Left colon (tissue), 2 donors: Measurements from ENCODE around the gene RPS27. TPM values are rescaled to one million over a fixed set of nuclear protein-coding genes. Genes with fewer than 3 reads are reported as not detected.

Experiments used
- ATAC-seq: fragments of 200-7000 bp; cut with Tn5 transposase; one replicate; pipeline ENCODE4 v1.9.1; 2020; ENCODE audit warnings: mild to moderate bottlenecking, moderate library complexity
- DNase-seq, 2 donors: peaks; one replicate each; pipeline ENCODE4 v3.0.0-alpha.2; 2020
- intact Hi-C, 2 donors: fragments of 100-400 bp; cut with DNase I in 1 of 2; cut with micrococcal nuclease in 1 of 2; formaldehyde crosslinking; loops; one replicate each; pipeline versions ENCODE4 v1.11.2 to v1.14.0; 2022; cut with DNase I, micrococcal nuclease
- long read RNA-seq: library from polyadenylated mRNA; unstranded; transcript quantifications from one replicate; pipeline ENCODE4 v2.0.0, GENCODE V29; 2021
- total RNA-seq, 2 donors: library from RNA; stranded (reverse); fragmentation: NEBNext Ultra II Directional; extraction: Animal tissue kit (Norgen Biotek cat#: 25700); gene quantifications; one replicate each; pipeline ENCODE4 v1.2.1, GENCODE V29; 2021
- donor health status: DM: no; HTN: no; CAD: no.
- donor health status: DM: yes; HTN: yes; CAD: no.

RPS27 gene
- 1,000 to 10,000 TPM; 1,062 to 1,224 TPM for total RNA-seq
- long read RNA-seq, transcript RPS27-204 (4 exons, 573 nt) = major isoform, 6 of 11 reads
- long read RNA-seq, partial matches to known transcripts = 0 of 11 reads
- long read RNA-seq, other reads (novel, unspliced or antisense) = 1 of 11 reads

- DNase-seq (peak; percentile 87 to 96), ATAC-seq (peak; percentile 72)
- intact Hi-C loops = no loop called here
Observed at GRCh38 chr1:153990468-153991150, at the start of gene RPS27. Gene RPS27 (plus strand): TSS chr1:153990762. CDS start chr1:153990797, 35 bp downstream.

- intact Hi-C loops = loop anchor here in 1 of 2 donors (10.0 kb wide), 1 partner anchor 117 kb away; no protein-coding TSS in a partner anchor
- DNase-seq = no peak
- ATAC-seq = no peak
Observed at GRCh38 chr1:153941826-153942725, 48.5 kb upstream of the RPS27 start.

GRCh38 chr1:153942766-153943549 is 47.6 kb upstream of the RPS27 start:
- no peak for DNase-seq

DNA sequence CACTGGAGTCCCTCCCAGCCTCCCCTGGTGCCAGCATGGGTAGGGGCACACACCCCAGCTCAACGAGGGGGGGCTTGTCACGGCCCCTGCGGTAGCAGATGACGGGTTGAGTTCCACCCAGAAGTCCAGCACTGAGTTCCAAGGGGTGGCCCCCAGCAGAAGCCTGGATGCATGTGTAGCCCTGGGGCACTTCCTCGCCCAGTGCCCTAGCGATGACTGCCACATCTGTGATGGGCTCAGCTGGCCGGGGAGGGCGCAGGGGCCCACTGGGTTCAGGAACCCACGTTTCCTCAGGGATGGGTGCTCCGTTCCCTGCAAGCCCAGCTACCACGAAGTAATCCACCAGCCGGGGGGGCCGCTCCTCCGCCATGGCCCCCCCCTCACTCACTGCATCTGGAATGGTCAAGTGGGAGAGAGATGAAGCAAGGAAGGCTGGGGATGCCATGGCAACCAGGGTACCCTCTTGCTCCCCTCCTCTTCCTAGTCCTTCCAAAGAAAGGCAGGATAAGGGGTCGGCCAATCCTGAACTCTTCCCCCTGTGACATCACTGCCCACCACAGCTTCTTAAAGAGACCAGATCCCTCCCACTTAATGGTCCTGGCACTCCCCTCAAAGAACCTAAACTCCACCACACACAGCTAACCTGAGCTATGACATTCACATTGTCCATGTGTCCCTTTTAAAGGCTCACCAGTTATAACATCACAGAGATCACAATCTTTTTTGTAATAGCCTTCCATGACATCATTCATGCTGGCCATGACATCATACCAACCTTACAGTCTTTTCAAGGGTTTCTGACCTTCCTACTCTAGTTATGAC is 46.3 kb upstream of the RPS27 start:
- no peak for DNase-seq
- ATAC-seq = no peak
- intact Hi-C loops = loop anchor here in 1 of 2 donors (10.0 kb wide), 1 partner anchor 119 kb away; no protein-coding TSS in a partner anchor

More at GRCh38 chr1:153942766-153943549, 47.6 kb upstream of the RPS27 start:
- ATAC-seq = no peak
- intact Hi-C loops = loop anchor here in 1 of 2 donors (10.0 kb wide), 1 partner anchor 118 kb away; no protein-coding TSS in a partner anchor

DNA sequence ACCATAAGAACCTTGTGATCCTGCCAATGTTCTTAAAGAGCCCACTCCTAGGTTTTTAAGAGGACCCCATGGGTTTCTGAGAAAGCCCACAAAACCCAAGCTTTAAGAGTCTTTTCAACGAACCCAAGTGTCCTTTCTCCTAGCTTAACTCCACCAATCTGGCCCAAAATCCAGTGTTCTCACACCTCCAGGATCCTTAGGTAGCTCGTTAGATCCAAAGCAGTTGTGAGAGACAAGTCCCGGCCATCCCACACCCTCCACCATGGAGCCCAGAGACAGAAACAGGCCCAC is 45.8 kb upstream of the RPS27 start:
- no peak for ATAC-seq
- DNase-seq = no peak
- intact Hi-C loops = loop anchor here in 1 of 2 donors (10.0 kb wide), 1 partner anchor 120 kb away; no protein-coding TSS in a partner anchor

DNA sequence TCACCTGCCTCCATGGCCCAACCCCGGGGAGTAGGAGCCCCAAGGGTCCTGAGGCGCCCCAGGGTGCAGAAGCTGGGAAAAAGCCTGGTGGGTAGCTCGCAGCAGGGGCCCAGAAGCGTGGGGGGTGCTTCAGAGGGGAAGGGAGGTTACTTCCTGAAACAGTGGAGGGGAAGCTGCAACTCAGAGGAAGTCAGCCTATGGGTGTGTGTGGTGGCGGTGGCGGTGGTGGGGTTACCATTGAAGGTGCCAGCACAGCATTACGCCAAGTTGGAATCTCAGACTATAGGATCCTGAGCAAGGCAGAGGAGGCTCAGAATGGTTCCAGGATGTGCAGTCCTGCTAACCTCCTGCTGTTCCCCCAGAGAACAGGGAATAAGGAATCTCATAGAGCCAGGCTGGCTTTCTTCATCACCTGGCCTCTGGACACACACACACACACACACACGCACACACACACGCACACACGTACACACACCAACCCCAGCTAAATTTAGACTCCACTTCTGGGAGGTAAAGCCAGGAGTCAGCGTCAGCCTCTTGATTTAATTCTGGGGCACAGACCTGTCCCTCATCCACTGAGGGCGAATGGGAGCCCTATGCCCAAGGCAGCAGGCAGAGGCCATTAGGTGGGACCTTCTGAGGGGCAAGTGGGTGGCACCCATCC is 45.3 kb upstream of the RPS27 start:
- ATAC-seq (peak; percentile 25), DNase-seq (peak; percentile 66 to 71)
- intact Hi-C loops = loop anchor here in 1 of 2 donors (10.0 kb wide), 1 partner anchor 120 kb away; no protein-coding TSS in a partner anchor

DNA sequence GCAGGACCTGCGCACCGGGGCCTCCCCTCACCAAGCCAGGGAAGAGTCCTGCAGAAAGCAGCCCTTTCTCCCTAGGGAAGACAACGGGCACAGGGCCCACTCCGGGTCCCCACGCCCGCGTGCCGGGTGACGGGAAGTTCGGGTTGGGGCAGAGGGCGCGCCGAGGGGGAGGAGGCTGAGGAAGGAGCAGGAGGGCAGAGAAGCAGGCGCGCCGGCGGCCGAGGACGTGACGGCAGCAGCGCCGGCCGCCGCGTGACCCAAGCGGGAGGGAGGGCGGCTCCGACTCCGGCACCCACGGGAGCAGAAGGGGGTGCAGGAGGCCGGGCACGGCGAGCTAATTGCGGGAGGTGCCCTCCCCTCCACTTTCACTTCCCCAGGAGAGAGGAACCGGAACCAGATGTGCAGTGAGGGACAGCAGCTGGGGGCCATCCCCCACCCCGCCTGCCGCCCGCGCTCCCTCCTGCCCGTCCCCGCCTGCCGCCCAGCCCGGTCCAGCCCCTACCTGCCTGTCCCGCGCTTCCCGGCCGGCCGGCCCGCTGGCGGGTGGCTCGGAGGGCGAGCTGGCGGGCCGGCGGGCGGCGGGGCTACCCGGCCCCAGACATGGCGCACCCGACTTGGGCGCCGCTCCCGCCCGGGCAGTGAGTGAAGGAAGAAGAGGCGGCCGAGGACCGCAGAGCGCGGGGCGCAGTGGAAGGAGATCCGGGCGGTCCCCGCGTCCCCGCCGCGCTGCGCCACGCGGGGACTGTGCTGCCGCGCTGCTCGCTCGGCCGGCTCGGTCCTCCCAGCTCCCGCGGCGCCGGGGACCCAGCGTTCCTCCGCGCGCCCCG is 44.6 kb upstream of the RPS27 start:
- intact Hi-C loops = loop anchor here in 1 of 2 donors (10.0 kb wide), 1 partner anchor 121 kb away; no protein-coding TSS in a partner anchor

DNA sequence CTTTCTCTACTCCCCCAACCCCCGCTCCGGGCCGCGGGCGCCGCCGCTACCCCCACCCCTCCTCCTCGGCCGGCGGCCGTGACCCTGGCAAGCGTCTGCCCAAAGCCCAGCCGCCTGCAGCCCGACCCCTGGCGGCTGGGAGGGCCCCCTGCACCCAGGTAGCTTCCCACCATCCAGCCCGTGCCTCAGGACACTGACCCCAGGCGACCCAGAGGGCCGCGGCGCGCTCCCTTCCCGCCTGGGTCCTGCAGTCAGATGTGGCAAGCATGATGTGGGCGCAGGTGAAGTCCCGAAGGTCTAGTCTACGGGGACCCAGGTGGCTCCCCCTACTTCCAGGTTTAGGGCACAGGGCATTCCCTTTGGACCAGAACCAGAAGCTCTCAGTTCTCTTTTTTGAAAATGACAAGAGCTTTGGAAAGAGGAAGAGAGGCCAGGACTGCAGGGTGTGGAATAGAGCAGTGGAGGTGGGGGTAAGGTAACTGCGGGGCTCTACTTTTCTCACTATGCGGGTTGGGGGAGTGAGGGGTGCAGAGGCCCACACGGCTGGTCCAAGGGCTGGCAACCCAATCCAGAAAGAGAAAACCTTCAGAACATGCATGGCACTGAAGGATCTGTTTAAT is 43.8 kb upstream of the RPS27 start, which contains the start of gene DENND4B:
Gene DENND4B (minus strand): TSS at position 97 of the 620 bp plus-strand sequence. CDS start 2,344 bp downstream, outside the sequence.
- intact Hi-C loops = loop anchor here in 1 of 2 donors (10.0 kb wide), 1 partner anchor 122 kb away; no protein-coding TSS in a partner anchor
- ATAC-seq (peak; percentile 81), DNase-seq (peak; percentile 81 to 86)

More for the DNA sequence above, 44.6 kb upstream of the RPS27 start:
- ATAC-seq (peak; percentile 85), DNase-seq (peak; percentile 91)

DNA sequence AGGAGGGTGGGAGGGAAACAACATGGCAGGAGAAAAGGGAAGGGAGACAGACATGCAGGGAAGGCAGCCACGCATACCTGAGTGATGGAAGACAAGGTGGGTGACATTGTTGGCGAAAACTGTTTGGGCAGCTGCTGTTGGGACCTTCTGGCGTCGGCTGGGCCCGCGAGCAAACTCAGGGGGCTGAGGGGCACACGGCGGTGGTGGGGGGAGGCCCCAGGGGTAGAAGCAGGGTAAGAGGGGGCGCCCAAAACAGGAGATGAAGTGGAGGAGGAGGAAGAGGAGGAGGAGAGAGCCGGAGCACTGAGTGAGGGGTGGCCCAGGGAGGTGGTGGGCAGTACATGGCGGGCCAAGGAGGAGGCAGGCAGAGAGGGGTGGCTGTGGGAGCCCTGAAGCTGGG is 39.4 kb upstream of the RPS27 start:
- no peak for ATAC-seq
- intact Hi-C loops = no loop called here
- DNase-seq = no peak

GRCh38 chr1:153951801-153952200 is 38.8 kb upstream of the RPS27 start:
- intact Hi-C loops = no loop called here

DNA sequence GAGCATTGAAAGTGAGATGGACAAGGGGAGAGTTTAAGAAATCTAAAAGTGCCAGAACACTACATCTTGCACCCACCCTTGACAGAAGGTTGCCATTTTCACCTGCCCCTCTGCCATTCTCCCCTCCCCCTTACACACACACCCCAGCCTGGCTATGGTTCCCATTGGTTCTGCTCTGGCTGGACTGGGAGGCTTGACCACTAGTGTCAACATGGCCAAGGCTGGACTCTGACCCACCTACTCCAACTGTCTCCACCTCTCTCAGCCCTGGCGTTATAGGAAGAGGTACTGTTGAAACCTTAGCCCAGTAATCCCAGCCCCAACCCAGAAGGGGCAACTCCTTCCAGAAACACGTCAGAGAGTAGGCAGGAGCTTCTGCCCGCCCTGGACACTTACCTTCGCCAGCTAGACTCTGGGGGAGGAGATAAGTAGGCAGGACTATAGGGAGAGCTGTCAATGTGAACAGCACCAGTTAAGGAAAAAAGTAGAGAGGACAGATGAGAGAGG is 36.6 kb upstream of the RPS27 start:
- no peak for DNase-seq
- no peak for ATAC-seq
- intact Hi-C loops = no loop called here

More at GRCh38 chr1:153951801-153952200, 38.8 kb upstream of the RPS27 start:
- no peak for DNase-seq
- no peak for ATAC-seq

GRCh38 chr1:153954826-153955225 is 35.7 kb upstream of the RPS27 start:
- ATAC-seq (no peak), DNase-seq (no peak)
- intact Hi-C loops = no loop called here

DNA sequence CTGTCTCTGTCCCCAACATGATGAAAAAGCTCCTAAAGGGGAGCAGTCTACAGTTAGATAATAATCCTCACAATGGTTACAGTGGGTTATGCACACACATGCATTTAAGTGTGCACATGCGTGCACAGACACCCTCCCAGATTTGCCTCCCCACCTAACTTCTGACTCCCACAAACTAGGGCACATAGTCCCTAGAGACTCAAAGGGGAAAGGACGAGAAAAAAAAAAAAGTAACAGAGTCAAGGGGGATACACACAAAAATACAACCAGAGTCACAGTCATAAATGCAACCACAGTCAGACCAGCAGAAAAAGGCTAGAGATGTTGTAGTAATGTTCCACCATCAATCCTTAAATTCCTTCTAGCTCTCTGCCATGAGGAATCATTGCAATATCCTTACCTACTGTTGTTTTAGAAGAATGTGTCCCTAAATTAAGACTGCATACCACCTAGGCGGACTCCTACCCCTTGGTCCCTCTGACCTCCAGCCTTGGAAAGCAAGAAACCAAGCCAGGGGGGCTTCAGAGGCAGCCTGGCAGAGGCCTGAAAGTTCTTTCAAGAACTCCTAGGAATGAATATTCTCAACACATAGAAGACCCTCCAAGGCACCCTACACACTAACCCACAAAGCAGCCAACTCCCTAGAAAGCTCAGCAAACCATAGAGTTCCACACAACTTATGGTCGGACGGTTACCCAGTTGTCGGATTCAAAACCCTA is 33.4 kb upstream of the RPS27 start:
- DNase-seq (no peak), ATAC-seq (no peak)
- intact Hi-C loops = no loop called here

DNA sequence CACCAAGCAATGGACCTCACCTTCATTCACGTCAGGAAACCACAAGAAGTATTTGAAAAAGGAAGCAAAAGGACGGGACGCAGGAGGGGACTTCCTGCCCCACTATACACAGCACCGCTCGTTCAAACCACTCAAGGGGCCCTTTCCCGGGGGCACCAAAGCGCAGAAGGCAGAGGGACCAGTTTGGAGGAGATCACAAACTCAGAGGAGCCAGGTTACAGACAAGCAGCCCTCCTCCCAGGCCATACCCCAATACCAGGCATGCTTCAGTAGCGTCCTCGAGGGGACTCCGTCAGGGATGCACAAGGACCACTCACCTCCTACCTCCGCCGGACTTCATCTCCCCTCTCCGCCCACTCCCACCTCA is 32.8 kb upstream of the RPS27 start:
- intact Hi-C loops = no loop called here
- ATAC-seq (peak; percentile 7), DNase-seq (no peak)
